Brain microvascular endothelial cell (primary cell): Measurements from ENCODE around the gene RGS7.

Experiments used
- DNase-seq: peaks from one replicate; pipeline ENCODE4 v3.0.0-alpha.2; 2020
- H3K27ac ChIP-seq: fragments of 250-450 bp; sonication (Bioruptor Pico); 2 replicates; pipeline ENCODE4 v1.5.1; 2020; ENCODE audit warnings: mild to moderate bottlenecking, moderate library complexity
- H3K27me3 ChIP-seq: fragments of 250-450 bp; sonication (Bioruptor Pico); replicated peaks from 2 replicates; pipeline ENCODE4 v1.5.1; 2020; ENCODE audit warnings: mild to moderate bottlenecking
- H3K36me3 ChIP-seq: fragments of 250-450 bp; sonication (Bioruptor Pico); replicated peaks from 2 replicates; pipeline ENCODE4 v1.5.1; 2020; ENCODE audit warnings: mild to moderate bottlenecking
- H3K4me3 ChIP-seq: 2 replicates; pipeline ENCODE4 v1.5.1; 2011; ENCODE audit warnings: low read depth, mild to moderate bottlenecking, control low read depth, low read length, moderate library complexity
- CTCF ChIP-seq: IDR thresholded peaks from 2 replicates; pipeline ENCODE4 v1.5.1; 2011; ENCODE audit warnings: low read depth, mild to moderate bottlenecking, moderate library complexity, low read length, control low read depth, inconsistent platforms; ENCODE audit errors: missing control alignments
- in situ Hi-C: cut with HindIII; loops from 2 replicates; pipeline ENCODE4 v1.10.0; 2017; ENCODE audit warnings: low sequenced_read_pairs, low pct_ligation_motif_present

Gene RGS7

GRCh38 chr1:241269116-241269515 lies 87.9 kb downstream of the RGS7 start:
- Histone ChIP-seq H3K4me3 (no peak overlapping the region), H3K36me3 (no peaks in the 10 kb centered on the region), H3K27ac (no peak overlapping the region), H3K27me3 (no peaks in the 10 kb centered on the region)
- no peak for DNase-seq
- TF ChIP-seq CTCF: peak; percentile 13
- in situ Hi-C loops: no loop called here

GRCh38 chr1:241266121-241266520 lies 90.9 kb downstream of the RGS7 start:
- H3K27me3 ChIP-seq: no peaks in the 10 kb centered on the region
- DNase-seq: no peak
- no peak overlapping the region for H3K4me3 ChIP-seq
- in situ Hi-C loops: no loop called here
- TF ChIP-seq CTCF: no peak
- no peak overlapping the region for H3K27ac ChIP-seq
- no peaks in the 10 kb centered on the region for H3K36me3 ChIP-seq

GRCh38 chr1:241265428-241265827 lies 91.6 kb downstream of the RGS7 start:
- H3K36me3 ChIP-seq: no peaks in the 10 kb centered on the region
- no peak for DNase-seq
- H3K4me3 ChIP-seq: no peak overlapping the region
- in situ Hi-C loops: no loop called here
- H3K27me3 ChIP-seq: no peaks in the 10 kb centered on the region
- H3K27ac ChIP-seq: no peak overlapping the region
- no peak for TF ChIP-seq CTCF

GRCh38 chr1:241263346-241263745 lies 93.7 kb downstream of the RGS7 start:
- in situ Hi-C loops: no loop called here
- Histone ChIP-seq H3K4me3 (no peak overlapping the region), H3K27ac (no peak overlapping the region), H3K27me3 (no peaks in the 10 kb centered on the region), H3K36me3 (no peaks in the 10 kb centered on the region)
- DNase-seq: no peak
- no peak for TF ChIP-seq CTCF

GRCh38 chr1:241253471-241253870 lies 103.5 kb downstream of the RGS7 start:
- Histone ChIP-seq H3K36me3 (no peaks in the 10 kb centered on the region), H3K27me3 (no peaks in the 10 kb centered on the region), H3K4me3 (no peak overlapping the region), H3K27ac (no peak overlapping the region)
- in situ Hi-C loops: no loop called here
- TF ChIP-seq CTCF: no peak
- DNase-seq: no peak

GRCh38 chr1:241250465-241250864 lies 106.5 kb downstream of the RGS7 start:
- DNase-seq: no peak
- no peak overlapping the region for H3K27ac ChIP-seq
- H3K4me3 ChIP-seq: no peak overlapping the region
- no peak for TF ChIP-seq CTCF
- in situ Hi-C loops: no loop called here
- no peaks in the 10 kb centered on the region for H3K27me3 ChIP-seq
- H3K36me3 ChIP-seq: no peaks in the 10 kb centered on the region
